ENCODE results near the gene B4GALT5.

B4GALT5 gene

GRCh38 chr20:49668181-49668877 is 45.3 kb downstream of the B4GALT5 start:
- no peak for DNase-seq (ENCODE audit: low spot score)
- CTCF ChIA-PET = no interaction called here
- POLR2A ChIA-PET (ENCODE audit: low non-redundant PET) = interaction anchor here (0.7 kb wide), 1 partner anchor 54 kb away, joined by 3 read pairs; no protein-coding TSS in a partner anchor
- H3K27ac ChIP-seq = no peak overlapping the region
- no peak for TF ChIP-seq CTCF (conservative IDR thresholded peaks at IDR 0.05; ENCODE audit: low read depth)

DNA sequence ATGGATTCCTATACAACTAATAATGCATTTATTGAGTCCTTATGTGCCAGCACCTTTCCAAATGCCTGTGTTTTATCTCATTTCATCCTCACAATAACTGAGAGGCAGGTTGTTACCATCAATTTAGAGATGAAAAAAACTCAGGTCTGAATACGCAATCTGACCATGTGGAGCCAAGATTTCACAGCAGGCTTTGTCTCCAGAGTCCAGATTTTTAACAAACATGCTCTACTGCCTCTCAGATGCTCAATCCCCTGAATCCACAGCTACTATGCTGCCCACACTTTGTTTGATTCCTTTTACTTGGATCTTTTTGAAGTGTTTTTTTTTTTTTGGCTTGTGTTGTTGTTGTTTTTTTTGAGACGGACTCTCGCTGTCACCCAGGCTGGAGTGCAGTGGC is 46.8 kb downstream of the B4GALT5 start:
- CTCF ChIA-PET = no interaction called here

GRCh38 chr20:49665796-49666195 is 47.9 kb downstream of the B4GALT5 start:
- ChIA-PET CTCF (no interaction called here), POLR2A (ENCODE audit: low non-redundant PET) (no interaction called here)
- H3K27ac ChIP-seq = no peak overlapping the region
- no peak for DNase-seq (ENCODE audit: low spot score)
- TF ChIP-seq CTCF (conservative IDR thresholded peaks at IDR 0.05; ENCODE audit: low read depth) = no peak

More for the DNA sequence above, 46.8 kb downstream of the B4GALT5 start:
- no peak overlapping the region for H3K27ac ChIP-seq
- no peak for TF ChIP-seq CTCF (conservative IDR thresholded peaks at IDR 0.05; ENCODE audit: low read depth)
- DNase-seq (ENCODE audit: low spot score) = no peak
- POLR2A ChIA-PET (ENCODE audit: low non-redundant PET) = interaction anchor here (0.7 kb wide), 1 partner anchor 150 kb away, joined by 3 read pairs; no protein-coding TSS in a partner anchor

- no peak overlapping the region for H3K27ac ChIP-seq
- TF ChIP-seq CTCF (conservative IDR thresholded peaks at IDR 0.05; ENCODE audit: low read depth) = no peak
- ChIA-PET CTCF (interaction anchor here (0.6 to 1.1 kb wide), 5 partner anchors 10 to 720 kb away, joined by 3 to 4 read pairs (median 3); no protein-coding TSS in a partner anchor), POLR2A (ENCODE audit: low non-redundant PET) (interaction anchor here (0.5 kb wide), 1 partner anchor 163 kb away, joined by 12 read pairs; no protein-coding TSS in a partner anchor)
- DNase-seq (ENCODE audit: low spot score) = no peak
These were observed 48.9 kb downstream of the B4GALT5 start for GRCh38 chr20:49664612-49665313.

DNA sequence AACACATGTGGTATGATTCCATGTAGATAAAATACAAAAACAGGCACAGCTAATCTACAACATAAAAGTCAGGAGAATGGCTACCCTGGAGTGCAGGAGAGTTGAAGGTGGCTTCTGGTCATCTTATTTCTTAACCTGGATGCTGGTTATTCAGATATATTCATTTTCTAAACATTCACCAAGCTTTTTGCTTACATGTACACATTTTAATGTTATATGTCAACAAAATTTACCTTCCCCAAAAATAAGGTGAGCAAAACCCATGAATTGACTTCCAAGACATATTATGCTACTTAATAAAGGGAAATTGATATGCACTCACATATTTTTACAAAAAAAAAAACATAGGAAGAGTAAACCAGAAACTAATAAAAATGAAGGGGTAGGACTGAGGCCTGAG is 50.6 kb downstream of the B4GALT5 start:
- POLR2A ChIA-PET (ENCODE audit: low non-redundant PET) = no interaction called here
- CTCF ChIA-PET = no interaction called here
- DNase-seq (ENCODE audit: low spot score) = no peak

More for the DNA sequence above, 50.6 kb downstream of the B4GALT5 start:
- no peak overlapping the region for H3K27ac ChIP-seq
- TF ChIP-seq CTCF (conservative IDR thresholded peaks at IDR 0.05; ENCODE audit: low read depth) = no peak

Measured in RWPE1 (cell line).